GM12891 (cell line): ENCODE results near the gene ENOX1.

Source experiments
- POLR2A ChIP-seq: IDR thresholded peaks from 2 replicates; pipeline ENCODE4 v1.6.1; 2011; ENCODE audit warnings: low read depth, low read length, control low read depth
- POLR2AphosphoS5 ChIP-seq: IDR thresholded peaks from 2 replicates; pipeline ENCODE4 v1.6.1; 2011; ENCODE audit warnings: low read depth, low read length, control low read depth
- POU2F2 ChIP-seq: IDR thresholded peaks from 2 replicates; pipeline ENCODE4 v1.6.1; 2011; ENCODE audit warnings: low read depth, mild to moderate bottlenecking, control low read depth, low read length, moderate library complexity
- TAF1 ChIP-seq: IDR thresholded peaks from 2 replicates; pipeline ENCODE4 v1.6.1; 2011; ENCODE audit warnings: low read depth, low read length, control low read depth

DNA sequence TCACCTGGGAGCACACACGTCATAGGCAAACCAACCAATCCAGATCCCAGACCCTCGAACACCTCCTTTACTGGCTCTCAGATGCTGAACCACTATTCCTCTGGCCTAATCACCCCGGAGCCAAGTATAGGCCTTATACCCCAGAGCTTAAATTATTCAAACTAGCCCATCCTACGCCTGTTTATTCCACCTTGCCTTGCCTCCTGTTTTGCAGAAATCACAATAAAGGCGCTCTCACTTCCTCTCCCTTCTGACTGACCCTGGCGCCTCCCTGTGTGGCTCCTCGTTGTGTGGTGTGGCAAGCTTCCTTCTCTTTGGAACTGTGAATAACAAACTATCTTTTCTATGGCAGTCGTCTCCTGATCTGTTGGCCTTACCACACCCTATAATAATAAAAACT is 354.9 kb downstream of the ENOX1 start:
- TF ChIP-seq TAF1 (no peak), POLR2A (no peak), POLR2AphosphoS5 (no peak), POU2F2 (no peak)
